Measurements from ENCODE around the gene FRAS1. TPM values are rescaled to one million over a fixed set of nuclear protein-coding genes. Genes with fewer than 3 reads are reported as not detected.

Gene FRAS1
- total RNA-seq, 1 donor from 2014 or later = 24.6 TPM

GRCh38 chr4:78014889-78015886, 41.9 kb upstream of the FRAS1 start:
- TF ChIP-seq CTCF (IDR thresholded peaks at IDR 0.05; ENCODE audit: insufficient read depth, low read depth, low read length) (no peak), EZH2 (IDR thresholded peaks at IDR 0.05; ENCODE audit: insufficient read depth, low read length) (no peak)
- no peak for FAIRE-seq

GRCh38 chr4:78018271-78019049, 38.7 kb upstream of the FRAS1 start:
- Histone ChIP-seq H3K4me3 (ENCODE audit: insufficient read depth, low read depth, low read length) (no peak overlapping the region), H3K27ac (ENCODE audit: low read depth, low read length) (no peak overlapping the region), H3K36me3 (ENCODE audit: insufficient read depth, low read length) (no peaks in the 10 kb centered on the region), H3K9me3 (ENCODE audit: insufficient read depth, low read depth, low read length) (no peaks in the 10 kb centered on the region), H2AFZ (ENCODE audit: low read depth, low read length) (no peak overlapping the region), H3K27me3 (ENCODE audit: insufficient read depth, low read length) (no peaks in the 10 kb centered on the region), H3K9ac (ENCODE audit: low read length) (no peak overlapping the region), H4K20me1 (ENCODE audit: insufficient read depth, low read length) (no peaks in the 10 kb centered on the region), H3K4me2 (ENCODE audit: low read length) (no peak overlapping the region), H3K79me2 (ENCODE audit: insufficient read depth, low read length) (no peaks in the 10 kb centered on the region), H3K4me1 (ENCODE audit: insufficient read depth, low read length) (no peaks in the 10 kb centered on the region)
- no peak for TF ChIP-seq EZH2 (IDR thresholded peaks at IDR 0.05; ENCODE audit: insufficient read depth, low read length)
- no peak for TF ChIP-seq CTCF (IDR thresholded peaks at IDR 0.05; ENCODE audit: insufficient read depth, low read depth, low read length)
- no peak overlapping the region for H3K4me3 Mint-ChIP-seq (ENCODE audit: unreplicated experiment)
- no peaks in the 10 kb centered on the region for H3K4me1 Mint-ChIP-seq (ENCODE audit: low read depth, unreplicated experiment)
- FAIRE-seq = no peak
- DNase-seq (ENCODE audit: low read depth) = no peak
- no peaks in the 10 kb centered on the region for H3K27me3 Mint-ChIP-seq (ENCODE audit: low read depth, unreplicated experiment)
- H3K36me3 Mint-ChIP-seq (ENCODE audit: low read depth, unreplicated experiment) = no peaks in the 10 kb centered on the region
- no peak overlapping the region for H3K27ac Mint-ChIP-seq (ENCODE audit: unreplicated experiment)
- peaks cover 2% of the 10 kb centered on the region for H3K9me3 Mint-ChIP-seq (ENCODE audit: unreplicated experiment)

More at GRCh38 chr4:78014889-78015886, 41.9 kb upstream of the FRAS1 start:
- H3K36me3 ChIP-seq (ENCODE audit: insufficient read depth, low read length) = no peaks in the 10 kb centered on the region
- Mint-ChIP-seq H3K4me1 (ENCODE audit: low read depth, unreplicated experiment) (no peaks in the 10 kb centered on the region), H3K27me3 (ENCODE audit: low read depth, unreplicated experiment) (no peaks in the 10 kb centered on the region), H3K9me3 (ENCODE audit: unreplicated experiment) (peaks cover 11% of the 10 kb centered on the region), H3K27ac (ENCODE audit: unreplicated experiment) (no peak overlapping the region), H3K36me3 (ENCODE audit: low read depth, unreplicated experiment) (no peaks in the 10 kb centered on the region), H3K4me3 (ENCODE audit: unreplicated experiment) (no peak overlapping the region)
- no peak overlapping the region for H3K9ac ChIP-seq (ENCODE audit: low read length)
- no peak overlapping the region for H3K4me3 ChIP-seq (ENCODE audit: insufficient read depth, low read depth, low read length)
- H3K4me1 ChIP-seq (ENCODE audit: insufficient read depth, low read length) = no peaks in the 10 kb centered on the region
- H3K27me3 ChIP-seq (ENCODE audit: insufficient read depth, low read length) = no peaks in the 10 kb centered on the region
- no peaks in the 10 kb centered on the region for H3K79me2 ChIP-seq (ENCODE audit: insufficient read depth, low read length)
- DNase-seq (ENCODE audit: low read depth) = no peak
- no peaks in the 10 kb centered on the region for H4K20me1 ChIP-seq (ENCODE audit: insufficient read depth, low read length)
- H2AFZ ChIP-seq (ENCODE audit: low read depth, low read length) = no peak overlapping the region
- H3K27ac ChIP-seq (ENCODE audit: low read depth, low read length) = no peak overlapping the region
- no peak overlapping the region for H3K4me2 ChIP-seq (ENCODE audit: low read length)
- H3K9me3 ChIP-seq (ENCODE audit: insufficient read depth, low read depth, low read length) = no peaks in the 10 kb centered on the region
